H4 (cell line): ENCODE measurements around the gene NUDT6. TPM values are rescaled to one million over a fixed set of nuclear protein-coding genes. Genes with fewer than 3 reads are reported as not detected.

Source experiments
- total RNA-seq: library from RNA; depleted of rRNA; stranded (reverse); fragments of >200 nt; shearing (Covaris generic); gene quantifications from 2 replicates; pipeline ENCODE4 v1.2.3, GENCODE V29; 2014; rRNA removed

The NUDT6 gene
- total RNA-seq, 1 experiment from 2014 or later = 11.4 TPM

Other genes with a start within 250 kb of the NUDT6 start
- 3.4 and 4.1 TPM in 2 replicates for gene BBS12, start 189.9 kb downstream of the NUDT6 start, total RNA-seq
- 3.1 and 4.9 TPM in 2 replicates for gene FGF2, start 95.8 kb downstream of the NUDT6 start, total RNA-seq